ENCODE data around the gene KSR2. TPM values are rescaled to one million over a fixed set of nuclear protein-coding genes. Genes with fewer than 3 reads are reported as not detected.

Gene KSR2
- total and polyA plus RNA-seq, 2 of the 13 experiments (the other 11 are each of a cell fraction or from before 2014, with no cell fraction given): 0.02 TPM; not detected in 1

GRCh38 chr12:117421987-117422386 lies 546.8 kb downstream of the KSR2 start:
- intact Hi-C loops (cut with micrococcal nuclease; ENCODE audit: unreplicated experiment) (no loop called here), in situ Hi-C loops (cut with HindIII; ENCODE audit: extremely low pct_ligation_motif_present, low pct_unique_long_range_greater_than_20kb) (no loop called here)
- Histone ChIP-seq H3K9ac (ENCODE audit: insufficient read depth, low read depth, low read length) (no peak overlapping the region), H2AFZ (ENCODE audit: low read length) (no peak overlapping the region), H3K4me2 (ENCODE audit: low read depth, low read length) (no peak overlapping the region), H3K27ac (ENCODE audit: extremely low read length, insufficient read depth, low read length) (no peak overlapping the region), H3K27me3 (ENCODE audit: control insufficient read depth in 1 of 2, insufficient read depth in 2 of 2, low read length in 2 of 2) (no peaks in the 10 kb centered on the region), H3K4me3 (replicated peaks in 1 of 3; ENCODE audit: insufficient read depth in 1 of 3, low read depth in 2 of 3, low read length in 3 of 3) (no peak overlapping the region), H3K79me2 (ENCODE audit: insufficient read depth, low read length) (no peaks in the 10 kb centered on the region), H3K36me3 (replicated peaks in 1 of 2; ENCODE audit: control insufficient read depth in 1 of 2, insufficient read depth in 2 of 2, low read length in 2 of 2) (no peaks in the 10 kb centered on the region), H4K20me1 (ENCODE audit: insufficient read depth, low read length) (no peaks in the 10 kb centered on the region), H3K9me3 (ENCODE audit: low read length) (no peaks in the 10 kb centered on the region), H3K4me1 (ENCODE audit: insufficient read depth, low read length) (no peaks in the 10 kb centered on the region)
- TF ChIP-seq NFKB2 (CRISPR knock-in tag; IDR thresholded peaks at IDR 0.05; ENCODE audit: borderline replicate concordance) (no peak), RAD51 (IDR thresholded peaks at IDR 0.05; ENCODE audit: borderline replicate concordance) (no peak), ZNF383 (CRISPR knock-in tag; IDR thresholded peaks at IDR 0.05; ENCODE audit: borderline replicate concordance) (no peak), FOXK1 (CRISPR knock-in tag; IDR thresholded peaks at IDR 0.05; ENCODE audit: borderline replicate concordance, low read depth) (no peak), ZNF589 (CRISPR knock-in tag; conservative IDR thresholded peaks at IDR 0.05) (no peak)
- no peak for FAIRE-seq
- CTCF ChIA-PET (ENCODE audit: low intra/inter-chr PET ratio, low total read pairs): no interaction called here
- POLR2A ChIA-PET: no interaction called here
- no peak for DNase-seq (ENCODE audit: low spot score)
- no peak for ATAC-seq
- BruUV-seq (replicated peaks): no TSS peak
- 7% methylated on average over 2 of the region's 2 CpGs for WGBS (ENCODE audit: low lambda C conversion rate)

DNA sequence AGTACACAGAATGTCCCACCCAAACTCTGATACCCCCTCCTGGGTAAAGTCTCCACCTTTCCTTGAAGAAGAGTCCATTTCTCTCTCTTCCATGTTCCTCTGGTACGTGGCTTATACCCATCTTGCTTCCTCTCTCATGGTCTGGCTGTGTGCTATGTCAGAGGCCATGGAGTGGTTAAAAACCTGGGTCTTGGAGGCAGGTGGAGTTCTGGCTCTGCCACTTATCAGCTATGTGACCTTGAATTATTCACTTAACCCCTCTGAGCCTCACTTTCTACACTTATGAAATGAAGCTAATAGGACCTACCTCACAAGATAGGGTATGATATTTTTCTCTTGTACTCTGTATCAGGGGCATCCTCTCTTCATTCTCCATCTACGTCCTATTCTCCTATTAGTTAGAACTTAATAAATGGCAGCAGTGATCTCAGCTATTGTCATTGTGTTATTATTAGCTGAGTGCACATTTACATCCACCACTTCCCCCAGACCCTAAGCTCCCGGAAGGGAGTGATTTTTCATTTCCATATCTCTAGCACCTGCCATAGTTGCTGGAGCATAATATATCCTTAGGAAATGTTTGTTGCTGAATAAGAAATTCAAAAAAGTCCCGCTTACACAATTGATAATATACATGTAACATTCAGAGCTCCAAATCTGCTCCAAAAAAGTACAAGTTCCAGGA lies 547.6 kb downstream of the KSR2 start:
- ATAC-seq (no peak), FAIRE-seq (no peak), DNase-seq (ENCODE audit: low spot score) (no peak)
- H3K4me3 ChIP-seq (replicated peaks in 1 of 3; ENCODE audit: insufficient read depth in 1 of 3, low read depth in 2 of 3, low read length in 3 of 3): no peak overlapping the region
- 16% methylated on average over 4 of the region's 4 CpGs for WGBS (ENCODE audit: low lambda C conversion rate)
- no peaks in the 10 kb centered on the region for H4K20me1 ChIP-seq (ENCODE audit: insufficient read depth, low read length)
- ChIA-PET CTCF (ENCODE audit: low intra/inter-chr PET ratio, low total read pairs) (no interaction called here), POLR2A (no interaction called here)
- no peaks in the 10 kb centered on the region for H3K36me3 ChIP-seq (replicated peaks in 1 of 2; ENCODE audit: control insufficient read depth in 1 of 2, insufficient read depth in 2 of 2, low read length in 2 of 2)
- no peaks in the 10 kb centered on the region for H3K4me1 ChIP-seq (ENCODE audit: insufficient read depth, low read length)
- no peak overlapping the region for H3K27ac ChIP-seq (ENCODE audit: extremely low read length, insufficient read depth, low read length)
- in situ Hi-C loops (cut with HindIII; ENCODE audit: extremely low pct_ligation_motif_present, low pct_unique_long_range_greater_than_20kb) (no loop called here), intact Hi-C loops (cut with micrococcal nuclease; ENCODE audit: unreplicated experiment) (no loop called here)
- H3K9ac ChIP-seq (ENCODE audit: insufficient read depth, low read depth, low read length): no peak overlapping the region
- H3K79me2 ChIP-seq (ENCODE audit: insufficient read depth, low read length): no peaks in the 10 kb centered on the region
- H3K27me3 ChIP-seq (ENCODE audit: control insufficient read depth in 1 of 2, insufficient read depth in 2 of 2, low read length in 2 of 2): no peaks in the 10 kb centered on the region
- H3K4me2 ChIP-seq (ENCODE audit: low read depth, low read length): no peak overlapping the region
- no TSS peak for BruUV-seq (replicated peaks)
- no peaks in the 10 kb centered on the region for H3K9me3 ChIP-seq (ENCODE audit: low read length)
- no peak overlapping the region for H2AFZ ChIP-seq (ENCODE audit: low read length)
- TF ChIP-seq, protein P1, sequence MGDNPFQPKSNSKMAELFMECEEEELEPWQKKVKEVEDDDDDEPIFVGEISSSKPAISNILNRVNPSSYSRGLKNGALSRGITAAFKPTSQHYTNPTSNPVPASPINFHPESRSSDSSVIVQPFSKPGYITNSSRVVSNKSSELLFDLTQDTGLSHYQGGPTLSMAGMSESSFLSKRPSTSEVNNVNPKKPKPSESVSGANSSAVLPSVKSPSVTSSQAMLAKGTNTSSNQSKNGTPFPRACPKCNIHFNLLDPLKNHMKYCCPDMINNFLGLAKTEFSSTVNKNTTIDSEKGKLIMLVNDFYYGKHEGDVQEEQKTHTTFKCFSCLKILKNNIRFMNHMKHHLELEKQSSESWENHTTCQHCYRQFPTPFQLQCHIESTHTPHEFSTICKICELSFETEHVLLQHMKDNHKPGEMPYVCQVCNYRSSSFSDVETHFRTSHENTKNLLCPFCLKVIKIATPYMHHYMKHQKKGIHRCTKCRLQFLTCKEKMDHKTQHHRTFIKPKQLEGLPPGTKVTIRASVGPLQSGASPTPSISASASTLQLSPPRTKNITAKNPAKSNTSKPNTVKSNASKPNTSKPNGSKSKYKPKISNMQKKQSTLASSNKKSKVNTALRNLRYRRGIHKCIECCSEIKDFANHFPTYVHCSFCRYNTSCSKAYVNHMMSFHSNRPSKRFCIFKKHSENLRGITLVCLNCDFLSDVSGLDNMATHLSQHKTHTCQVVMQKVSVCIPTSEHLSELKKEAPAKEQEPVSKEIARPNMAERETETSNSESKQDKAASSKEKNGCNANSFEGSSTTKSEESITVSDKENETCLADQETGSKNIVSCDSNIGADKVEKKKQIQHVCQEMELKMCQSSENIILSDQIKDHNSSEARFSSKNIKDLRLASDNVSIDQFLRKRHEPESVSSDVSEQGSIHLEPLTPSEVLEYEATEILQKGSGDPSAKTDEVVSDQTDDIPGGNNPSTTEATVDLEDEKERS (CRISPR knock-in tag; IDR thresholded peaks at IDR 0.05): no peak
- TF ChIP-seq MIER2 (CRISPR knock-in tag; IDR thresholded peaks at IDR 0.05) (no peak), ZNF788 (CRISPR knock-in tag; IDR thresholded peaks at IDR 0.05; ENCODE audit: borderline replicate concordance) (no peak), MXD3 (CRISPR knock-in tag; IDR thresholded peaks at IDR 0.05) (no peak), SKIL (CRISPR knock-in tag; IDR thresholded peaks at IDR 0.05; ENCODE audit: borderline replicate concordance) (no peak), ZNF234 (CRISPR knock-in tag; conservative IDR thresholded peaks at IDR 0.05) (no peak), YEATS4 (CRISPR knock-in tag; IDR thresholded peaks at IDR 0.05; ENCODE audit: borderline replicate concordance) (no peak)

Measured in HepG2 (cell line).